ENCODE data around the gene SYT9. TPM values are rescaled to one million over a fixed set of nuclear protein-coding genes. Genes with fewer than 3 reads are reported as not detected.
"Not testable (repeated sequence)": the region's sequence is repeated elsewhere in the genome, so short reads cannot be mapped to it uniquely, and the experiment has no call there.

SYT9 gene
- total RNA-seq, 1 donor, result under 0.01 TPM

DNA sequence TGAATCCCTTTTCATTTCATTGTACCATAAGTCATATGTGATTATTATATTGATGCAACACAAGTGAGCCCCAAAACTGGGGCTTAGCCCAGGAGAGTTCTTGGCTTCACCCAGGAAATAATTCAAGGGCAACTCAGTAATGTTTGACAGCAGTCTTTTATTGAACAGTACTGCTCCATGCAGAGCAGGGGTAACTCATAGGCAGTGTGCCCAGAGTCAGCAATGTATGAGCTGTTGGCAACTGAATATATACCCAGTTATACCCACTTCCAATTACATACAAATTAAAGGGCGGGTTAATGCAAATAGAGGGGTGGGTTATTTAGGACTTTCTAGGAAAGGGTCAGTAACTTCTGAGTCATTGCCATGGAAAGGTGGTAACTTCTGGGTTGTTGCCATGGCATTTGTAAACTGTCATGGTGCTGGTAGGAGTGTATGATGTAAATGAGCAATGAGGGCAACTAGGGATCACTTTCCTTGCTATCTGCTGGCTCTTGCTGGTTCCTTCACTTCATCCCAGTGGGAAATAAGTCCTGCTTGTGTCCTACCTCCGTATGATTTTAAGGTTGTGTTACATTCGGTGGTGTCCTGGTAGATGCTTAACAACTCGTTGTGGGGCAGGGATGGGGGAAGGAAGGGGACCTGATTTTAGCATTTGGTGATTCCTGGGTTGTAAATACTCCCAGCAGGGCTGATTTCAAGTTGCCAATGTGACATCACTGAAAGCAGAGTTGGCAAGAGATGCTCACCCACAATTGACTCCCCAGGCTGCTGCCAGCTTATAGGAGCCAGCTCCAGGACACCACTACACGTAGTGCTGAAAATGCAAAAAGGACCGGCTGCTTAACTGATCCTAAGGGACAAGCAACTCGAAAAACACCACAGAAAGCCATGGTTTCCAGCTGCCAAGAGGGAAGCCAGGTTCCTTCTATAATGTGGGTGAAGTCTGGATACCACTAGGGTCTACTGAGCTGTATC is 70.1 kb downstream of the SYT9 start:
- no peak for TF ChIP-seq CTCF (IDR thresholded peaks at IDR 0.05; ENCODE audit: insufficient read depth, low read depth, low read length)
- DNase-seq (ENCODE audit: low read depth), result no peak
- no peak overlapping the region for H3K4me3 ChIP-seq (ENCODE audit: low read depth, low read length)

DNA sequence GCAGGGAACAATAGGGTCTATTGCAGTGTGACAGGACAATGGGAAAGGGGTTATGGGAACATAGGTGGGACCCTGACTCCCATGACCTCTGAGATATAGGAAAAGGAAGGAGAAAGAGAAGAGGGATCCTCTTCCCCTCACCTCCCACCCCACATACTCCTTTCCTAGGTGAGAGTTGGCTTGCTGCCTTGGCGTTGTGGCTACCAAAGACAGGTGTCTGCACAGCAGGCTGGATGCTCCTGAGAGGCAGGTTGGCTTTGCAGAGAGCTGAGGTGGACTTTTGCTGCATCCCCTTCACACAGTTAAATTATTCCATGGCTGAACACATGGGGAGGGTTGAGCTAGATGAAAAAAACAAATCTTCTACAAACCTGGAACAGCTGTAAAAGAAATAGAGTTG is 80.7 kb downstream of the SYT9 start:
- TF ChIP-seq CTCF (IDR thresholded peaks at IDR 0.05; ENCODE audit: insufficient read depth, low read depth, low read length), result no peak
- DNase-seq (ENCODE audit: low read depth), result no peak
- no peak overlapping the region for H3K4me3 ChIP-seq (ENCODE audit: low read depth, low read length)

GRCh38 chr11:7332962-7333361 is 81.3 kb downstream of the SYT9 start:
- TF ChIP-seq CTCF (IDR thresholded peaks at IDR 0.05; ENCODE audit: insufficient read depth, low read depth, low read length), result no peak
- no peak overlapping the region for H3K4me3 ChIP-seq (ENCODE audit: low read depth, low read length)
- DNase-seq (ENCODE audit: low read depth), result peak; percentile 18

- H3K4me3 ChIP-seq (ENCODE audit: low read depth, low read length); DNase-seq (ENCODE audit: low read depth): not testable (repeated sequence)
Observed at GRCh38 chr11:7335442-7335841, 83.7 kb downstream of the SYT9 start.

DNA sequence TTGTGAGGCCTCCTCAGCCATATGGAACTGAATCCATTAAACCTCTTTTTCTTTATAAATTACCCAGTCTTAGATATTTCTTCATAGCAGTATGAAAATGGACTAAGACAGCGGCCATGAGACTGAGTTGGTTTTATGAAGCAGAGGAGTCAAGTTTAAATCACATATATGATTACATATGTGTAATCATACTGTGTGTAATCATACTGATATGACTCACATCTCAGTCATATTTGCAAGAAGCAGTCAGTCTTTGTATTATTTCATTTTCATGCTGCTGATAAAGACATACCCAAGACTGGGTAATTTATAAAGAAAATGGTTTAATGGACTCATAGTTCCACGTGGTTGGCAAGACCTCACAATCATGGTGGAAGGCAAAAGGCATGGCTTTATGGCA is 89.8 kb downstream of the SYT9 start:
- no peak for TF ChIP-seq CTCF (IDR thresholded peaks at IDR 0.05; ENCODE audit: insufficient read depth, low read depth, low read length)
- no peak overlapping the region for H3K4me3 ChIP-seq (ENCODE audit: low read depth, low read length)
- no peak for DNase-seq (ENCODE audit: low read depth)

GRCh38 chr11:7347611-7348431 is 96.1 kb downstream of the SYT9 start:
- H3K4me3 ChIP-seq (ENCODE audit: low read depth, low read length), result no peak overlapping the region
- no peak for DNase-seq (ENCODE audit: low read depth)
- no peak for TF ChIP-seq CTCF (IDR thresholded peaks at IDR 0.05; ENCODE audit: insufficient read depth, low read depth, low read length)

Measured in fibroblast of villous mesenchyme (primary cell).